ENCODE data around the gene CDH4. TPM values are rescaled to one million over a fixed set of nuclear protein-coding genes. Genes with fewer than 3 reads are reported as not detected.

The CDH4 gene
- total RNA-seq, 2 donors from 2014 or later = not detected

GRCh38 chr20:61922411-61922810 lies 670.4 kb downstream of the CDH4 start:
- ATAC-seq = no peak
- H3K4me3 Mint-ChIP-seq = no peak overlapping the region
- DNase-seq (ENCODE audit: low spot score) = no peak
- H3K9me3 Mint-ChIP-seq = no peaks in the 10 kb centered on the region
- H3K36me3 Mint-ChIP-seq = no peaks in the 10 kb centered on the region
- H3K27me3 Mint-ChIP-seq = no peaks in the 10 kb centered on the region
- no peaks in the 10 kb centered on the region for H3K4me1 Mint-ChIP-seq (ENCODE audit: low read depth in 2 of 2)
- no peak overlapping the region for H3K27ac Mint-ChIP-seq

GRCh38 chr20:61922936-61923335 lies 670.9 kb downstream of the CDH4 start:
- Mint-ChIP-seq H3K27me3 (no peaks in the 10 kb centered on the region), H3K4me3 (no peak overlapping the region), H3K9me3 (no peaks in the 10 kb centered on the region), H3K4me1 (ENCODE audit: low read depth in 2 of 2) (no peaks in the 10 kb centered on the region), H3K27ac (no peak overlapping the region), H3K36me3 (no peaks in the 10 kb centered on the region)
- DNase-seq (ENCODE audit: low spot score) (no peak), ATAC-seq (no peak)

- H3K27ac Mint-ChIP-seq = no peak overlapping the region
- no peaks in the 10 kb centered on the region for H3K9me3 Mint-ChIP-seq
- H3K4me3 Mint-ChIP-seq = no peak overlapping the region
- ATAC-seq (no peak), DNase-seq (ENCODE audit: low spot score) (no peak)
- no peaks in the 10 kb centered on the region for H3K4me1 Mint-ChIP-seq (ENCODE audit: low read depth in 2 of 2)
- no peaks in the 10 kb centered on the region for H3K36me3 Mint-ChIP-seq
- H3K27me3 Mint-ChIP-seq = no peaks in the 10 kb centered on the region
These were observed 671.5 kb downstream of the CDH4 start for GRCh38 chr20:61923371-61924166.

- Mint-ChIP-seq H3K4me1 (ENCODE audit: low read depth in 2 of 2) (no peaks in the 10 kb centered on the region), H3K27ac (no peak overlapping the region), H3K9me3 (no peaks in the 10 kb centered on the region), H3K4me3 (no peak overlapping the region), H3K36me3 (no peaks in the 10 kb centered on the region), H3K27me3 (no peaks in the 10 kb centered on the region)
- no peak for DNase-seq (ENCODE audit: low spot score)
- no peak for ATAC-seq
These were observed 672.3 kb downstream of the CDH4 start for GRCh38 chr20:61924211-61924857.

GRCh38 chr20:61924858-61925554 lies 672.9 kb downstream of the CDH4 start:
- no peaks in the 10 kb centered on the region for H3K27me3 Mint-ChIP-seq
- no peaks in the 10 kb centered on the region for H3K4me1 Mint-ChIP-seq (ENCODE audit: low read depth in 2 of 2)
- no peaks in the 10 kb centered on the region for H3K9me3 Mint-ChIP-seq
- H3K27ac Mint-ChIP-seq = no peak overlapping the region
- DNase-seq (ENCODE audit: low spot score) (no peak), ATAC-seq (no peak)
- no peak overlapping the region for H3K4me3 Mint-ChIP-seq
- H3K36me3 Mint-ChIP-seq = no peaks in the 10 kb centered on the region

- ATAC-seq (no peak), DNase-seq (ENCODE audit: low spot score) (no peak)
- H3K4me3 Mint-ChIP-seq = no peak overlapping the region
- H3K27ac Mint-ChIP-seq = no peak overlapping the region
- no peaks in the 10 kb centered on the region for H3K36me3 Mint-ChIP-seq
- H3K4me1 Mint-ChIP-seq (ENCODE audit: low read depth in 2 of 2) = no peaks in the 10 kb centered on the region
- H3K9me3 Mint-ChIP-seq = no peaks in the 10 kb centered on the region
- H3K27me3 Mint-ChIP-seq = no peaks in the 10 kb centered on the region
These were observed 673.6 kb downstream of the CDH4 start for GRCh38 chr20:61925555-61926252.

GRCh38 chr20:61926253-61926613 lies 674.2 kb downstream of the CDH4 start:
- no peaks in the 10 kb centered on the region for H3K4me1 Mint-ChIP-seq (ENCODE audit: low read depth in 2 of 2)
- no peaks in the 10 kb centered on the region for H3K36me3 Mint-ChIP-seq
- DNase-seq (ENCODE audit: low spot score) = no peak
- no peaks in the 10 kb centered on the region for H3K27me3 Mint-ChIP-seq
- no peak overlapping the region for H3K27ac Mint-ChIP-seq
- no peak overlapping the region for H3K4me3 Mint-ChIP-seq
- H3K9me3 Mint-ChIP-seq = no peaks in the 10 kb centered on the region
- ATAC-seq = no peak

GRCh38 chr20:61926796-61927192 lies 674.7 kb downstream of the CDH4 start:
- Mint-ChIP-seq H3K4me3 (no peak overlapping the region), H3K27me3 (no peaks in the 10 kb centered on the region), H3K36me3 (no peaks in the 10 kb centered on the region), H3K4me1 (ENCODE audit: low read depth in 2 of 2) (no peaks in the 10 kb centered on the region), H3K9me3 (no peaks in the 10 kb centered on the region), H3K27ac (no peak overlapping the region)
- DNase-seq (ENCODE audit: low spot score) = no peak
- ATAC-seq = no peak

GRCh38 chr20:61927193-61927825 lies 675.2 kb downstream of the CDH4 start:
- Mint-ChIP-seq H3K4me3 (no peak overlapping the region), H3K36me3 (no peaks in the 10 kb centered on the region), H3K27me3 (no peaks in the 10 kb centered on the region), H3K4me1 (ENCODE audit: low read depth in 2 of 2) (no peaks in the 10 kb centered on the region), H3K9me3 (no peaks in the 10 kb centered on the region), H3K27ac (no peak overlapping the region)
- DNase-seq (ENCODE audit: low spot score) = no peak
- ATAC-seq = no peak

- no peak overlapping the region for H3K27ac Mint-ChIP-seq
- H3K9me3 Mint-ChIP-seq = no peaks in the 10 kb centered on the region
- H3K4me1 Mint-ChIP-seq (ENCODE audit: low read depth in 2 of 2) = peaks cover 0 to 4% of the 10 kb centered on the region in 2 donors
- ATAC-seq = no peak
- no peaks in the 10 kb centered on the region for H3K27me3 Mint-ChIP-seq
- no peak overlapping the region for H3K4me3 Mint-ChIP-seq
- no peak for DNase-seq (ENCODE audit: low spot score)
- H3K36me3 Mint-ChIP-seq = no peaks in the 10 kb centered on the region
These were observed 675.9 kb downstream of the CDH4 start for GRCh38 chr20:61927826-61928541.

GRCh38 chr20:61929561-61929960 lies 677.5 kb downstream of the CDH4 start:
- H3K27ac Mint-ChIP-seq = no peak overlapping the region
- no peak for ATAC-seq
- H3K4me1 Mint-ChIP-seq (ENCODE audit: low read depth in 2 of 2) = peaks cover 0 to 4% of the 10 kb centered on the region in 2 donors
- H3K36me3 Mint-ChIP-seq = no peaks in the 10 kb centered on the region
- no peaks in the 10 kb centered on the region for H3K9me3 Mint-ChIP-seq
- no peak overlapping the region for H3K4me3 Mint-ChIP-seq
- no peaks in the 10 kb centered on the region for H3K27me3 Mint-ChIP-seq
- no peak for DNase-seq (ENCODE audit: low spot score)

- no peaks in the 10 kb centered on the region for H3K9me3 Mint-ChIP-seq
- no peaks in the 10 kb centered on the region for H3K36me3 Mint-ChIP-seq
- DNase-seq (ENCODE audit: low spot score) (no peak), ATAC-seq (no peak)
- no peaks in the 10 kb centered on the region for H3K27me3 Mint-ChIP-seq
- no peak overlapping the region for H3K4me3 Mint-ChIP-seq
- peaks cover 0 to 8% of the 10 kb centered on the region in 2 donors for H3K4me1 Mint-ChIP-seq (ENCODE audit: low read depth in 2 of 2)
- H3K27ac Mint-ChIP-seq = no peak overlapping the region
These were observed 678.1 kb downstream of the CDH4 start for GRCh38 chr20:61929971-61930666.

Data from natural killer cell treated with Interleukin-12 subunit alpha and Interleukin-12 subunit beta and Interleukin-15 and Interleukin-18, amount 100 ng/mL, for 72 hours (primary cell).